Neural cell (in vitro differentiated cells): ENCODE results near the gene RND2. TPM values are rescaled to one million over a fixed set of nuclear protein-coding genes. Genes with fewer than 3 reads are reported as not detected.
"Not testable (repeated sequence)": the region's sequence is repeated elsewhere in the genome, so short reads cannot be mapped to it uniquely, and the experiment has no call there.

Source experiments
- H2AFZ ChIP-seq: fragments of 200-600, 300-800 bp; sonication (generic), shearing (Covaris generic); 2 replicates; pipeline ENCODE4 v1.6.0; 2014; ENCODE audit warnings: low read depth, mild to moderate bottlenecking, antibody characterized with exemption, low read length, moderate library complexity
- H3F3A ChIP-seq: fragments of 200-600 bp; shearing (Covaris generic); 2 replicates; pipeline ENCODE4 v1.6.1; 2016; ENCODE audit warnings: mild to moderate bottlenecking, moderate library complexity, mixed read lengths, antibody characterized with exemption, low read length; ENCODE audit not compliant: insufficient read depth, poor library complexity, severe bottlenecking
- H3K27ac ChIP-seq: fragments of 200-600, 300-800 bp; sonication (generic), shearing (Covaris generic); 2 replicates; pipeline ENCODE4 v1.5.1; 2014; ENCODE audit warnings: mild to moderate bottlenecking, low read length, moderate library complexity
- H3K27me3 ChIP-seq: fragments of 300-800, 200-600 bp; sonication (generic), shearing (Covaris generic); 2 replicates; pipeline ENCODE4 v1.6.0; 2014; ENCODE audit warnings: mild to moderate bottlenecking, low read depth, low read length, moderate library complexity; ENCODE audit not compliant: insufficient read depth
- H3K36me3 ChIP-seq: fragments of 300-800, 200-600 bp; sonication (generic), shearing (Covaris generic); 2 replicates; pipeline ENCODE4 v1.5.1; 2014; ENCODE audit warnings: mild to moderate bottlenecking, antibody characterized with exemption, low read length, moderate library complexity; ENCODE audit not compliant: insufficient read depth
- H3K4me2 ChIP-seq: fragments of 300-800, 200-600 bp; sonication (generic), shearing (Covaris generic); 2 replicates; pipeline ENCODE4 v1.6.0; 2014; ENCODE audit warnings: mild to moderate bottlenecking, low read length
- H3K4me3 ChIP-seq: fragments of 300-800, 200-600 bp; sonication (generic), shearing (Covaris generic); 2 replicates; pipeline ENCODE4 v1.5.1; 2014; ENCODE audit warnings: mild to moderate bottlenecking, low read length, moderate library complexity
- H3K79me2 ChIP-seq: fragments of 200-600 bp; shearing (Covaris generic); replicated peaks from 2 replicates; pipeline ENCODE4 v1.6.0; 2014; ENCODE audit warnings: mild to moderate bottlenecking, low read length, moderate library complexity; ENCODE audit not compliant: insufficient read depth
- H3K9ac ChIP-seq: fragments of 300-800, 200-600 bp; sonication (generic), shearing (Covaris generic); 2 replicates; pipeline ENCODE4 v1.6.1; 2016; ENCODE audit warnings: mild to moderate bottlenecking, low read length, mixed read lengths
- H3K9me2 ChIP-seq: fragments of 200-600 bp; shearing (Covaris generic); 2 replicates; pipeline ENCODE4 v1.6.1; 2016; ENCODE audit warnings: mild to moderate bottlenecking, low read length, mixed read lengths; ENCODE audit not compliant: insufficient read depth
- H3K9me3 ChIP-seq: fragments of 200-600, 300-800 bp; sonication (generic), shearing (Covaris generic); 2 replicates; pipeline ENCODE4 v1.6.1; 2016; ENCODE audit warnings: mild to moderate bottlenecking, mixed run types, low read length, moderate library complexity, mixed read lengths
- H4K20me1 ChIP-seq: fragments of 200-600 bp; shearing (Covaris generic); 2 replicates; pipeline ENCODE4 v1.6.1; 2016; ENCODE audit warnings: mild to moderate bottlenecking, mixed run types; ENCODE audit not compliant: insufficient read depth
- EP300 ChIP-seq: fragments of 450-650 bp; conservative IDR thresholded peaks from 2 replicates; pipeline ENCODE4 v1.6.1; 2014; ENCODE audit warnings: antibody characterized with exemption, mild to moderate bottlenecking, moderate library complexity; ENCODE audit not compliant: poor library complexity, severe bottlenecking
- EZH2 ChIP-seq: fragments of 200-600, 300-800 bp; shearing (Covaris generic), sonication (generic); IDR thresholded peaks from 2 replicates; pipeline ENCODE4 v1.6.1; 2014; ENCODE audit warnings: antibody characterized with exemption, low read length, borderline replicate concordance, mild to moderate bottlenecking; ENCODE audit not compliant: insufficient read depth, poor library complexity, severe bottlenecking
- MXI1 ChIP-seq: fragments of 450-650 bp; conservative IDR thresholded peaks from 2 replicates; pipeline ENCODE4 v1.6.1; 2014; ENCODE audit warnings: antibody characterized with exemption, mild to moderate bottlenecking; ENCODE audit not compliant: poor library complexity, severe bottlenecking
- POLR2AphosphoS5 ChIP-seq: IDR thresholded peaks from 2 replicates; pipeline ENCODE4 v1.6.1; 2012
- RAD21 ChIP-seq: fragments of 450-650 bp; conservative IDR thresholded peaks from 2 replicates; pipeline ENCODE4 v1.6.1; 2014; ENCODE audit warnings: antibody characterized with exemption, mild to moderate bottlenecking, moderate library complexity
- SMC3 ChIP-seq: fragments of 450-650 bp; conservative IDR thresholded peaks from 2 replicates; pipeline ENCODE4 v1.6.1; 2014; ENCODE audit warnings: antibody characterized with exemption, mild to moderate bottlenecking, moderate library complexity; ENCODE audit not compliant: poor library complexity
- TAF1 ChIP-seq: IDR thresholded peaks from 2 replicates; pipeline ENCODE4 v1.6.1; 2012; ENCODE audit warnings: low read depth
- polyA minus RNA-seq: library from RNA; depleted of rRNA, polyadenylated mRNA; stranded (reverse); fragments of >200 nt; gene quantifications from 2 replicates; pipeline ENCODE4 v1.2.3, GENCODE V29; 2014
- polyA plus RNA-seq: library from polyadenylated mRNA; depleted of rRNA; stranded (reverse); fragments of >200 nt; gene quantifications from 2 replicates; pipeline ENCODE4 v1.2.3, GENCODE V29; 2014
- TF ChIP-seq, protein P1 (sequence below): IDR thresholded peaks from 2 replicates; pipeline ENCODE4 v1.6.1; 2012; ENCODE audit warnings: borderline replicate concordance
- TF ChIP-seq, protein P2 (sequence below): fragments of 450-650 bp; IDR thresholded peaks from 2 replicates; pipeline ENCODE4 v1.5.1; 2014; ENCODE audit warnings: antibody characterized with exemption, mild to moderate bottlenecking, moderate library complexity; ENCODE audit not compliant: poor library complexity, severe bottlenecking

RND2 gene, protein sequence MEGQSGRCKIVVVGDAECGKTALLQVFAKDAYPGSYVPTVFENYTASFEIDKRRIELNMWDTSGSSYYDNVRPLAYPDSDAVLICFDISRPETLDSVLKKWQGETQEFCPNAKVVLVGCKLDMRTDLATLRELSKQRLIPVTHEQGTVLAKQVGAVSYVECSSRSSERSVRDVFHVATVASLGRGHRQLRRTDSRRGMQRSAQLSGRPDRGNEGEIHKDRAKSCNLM
- polyA plus RNA-seq (43.8 and 44.1 TPM in 2 replicates), polyA minus RNA-seq (28.8 and 30.7 TPM in 2 replicates)

DNA sequence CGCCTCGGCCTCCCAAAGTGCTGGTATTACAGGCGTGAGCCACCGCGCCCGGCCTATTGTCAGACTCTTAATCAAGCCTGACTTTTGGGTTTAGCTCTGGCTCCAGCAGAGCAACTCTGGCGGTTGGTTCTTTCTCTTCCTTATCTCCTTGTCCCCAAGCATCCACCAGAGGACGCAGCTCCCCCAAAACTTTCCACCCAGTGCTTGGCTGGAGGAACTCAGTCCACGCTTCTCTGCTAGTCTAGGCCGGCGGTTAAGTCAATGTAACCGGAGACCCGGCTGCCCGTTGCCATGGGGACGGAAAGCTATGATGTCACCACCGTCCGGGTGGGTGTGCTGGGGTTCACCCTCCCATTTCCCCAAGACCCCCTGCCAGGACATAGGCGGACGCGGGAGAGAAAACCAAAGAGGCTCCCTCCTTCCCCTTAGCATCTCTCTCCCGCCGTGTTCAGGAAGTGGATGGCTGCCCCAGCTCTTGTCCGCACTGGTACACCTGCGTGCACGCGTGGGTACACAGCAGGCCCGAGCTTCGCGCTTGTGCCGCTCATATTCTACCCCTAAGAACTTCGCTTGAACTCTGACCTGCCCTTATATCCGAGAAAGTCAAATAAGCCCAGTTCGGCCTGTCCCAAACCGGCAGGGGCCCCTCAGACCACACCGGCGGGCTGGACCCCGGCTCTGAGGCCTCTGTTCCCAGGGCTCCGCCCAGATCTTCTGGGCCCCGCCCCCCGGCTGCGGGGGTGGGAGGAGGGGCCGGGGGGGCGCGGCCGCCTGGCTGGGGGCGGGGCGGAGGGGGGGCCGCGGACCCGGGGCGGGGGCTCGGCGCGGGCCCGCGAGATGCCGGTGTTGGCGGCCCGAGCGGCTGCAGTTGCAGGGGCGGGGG is at the start of gene RND2:
Gene RND2, plus strand, starts transcription at position 825 of the 883 bp plus-strand sequence. CDS start 117 bp downstream, outside the sequence.
- no peaks in the 10 kb centered on the region for H3K9me2 ChIP-seq
- peak within 1 kb of the TSS; percentile 84 for H3K4me2 ChIP-seq
- H3K9ac ChIP-seq = peak within 1 kb of the TSS; percentile 92
- no peaks in the 10 kb centered on the region for H3K36me3 ChIP-seq
- H3K79me2 ChIP-seq = peaks cover 38% of the 10 kb centered on the region
- H3K27ac ChIP-seq = peak within 1 kb of the TSS; percentile 95
- H2AFZ ChIP-seq = peak within 1 kb of the TSS; percentile 90
- H3F3A ChIP-seq = peaks cover 5% of the 10 kb centered on the region
- peak; percentile 61 for TF ChIP-seq EP300
- TF ChIP-seq, protein P1, sequence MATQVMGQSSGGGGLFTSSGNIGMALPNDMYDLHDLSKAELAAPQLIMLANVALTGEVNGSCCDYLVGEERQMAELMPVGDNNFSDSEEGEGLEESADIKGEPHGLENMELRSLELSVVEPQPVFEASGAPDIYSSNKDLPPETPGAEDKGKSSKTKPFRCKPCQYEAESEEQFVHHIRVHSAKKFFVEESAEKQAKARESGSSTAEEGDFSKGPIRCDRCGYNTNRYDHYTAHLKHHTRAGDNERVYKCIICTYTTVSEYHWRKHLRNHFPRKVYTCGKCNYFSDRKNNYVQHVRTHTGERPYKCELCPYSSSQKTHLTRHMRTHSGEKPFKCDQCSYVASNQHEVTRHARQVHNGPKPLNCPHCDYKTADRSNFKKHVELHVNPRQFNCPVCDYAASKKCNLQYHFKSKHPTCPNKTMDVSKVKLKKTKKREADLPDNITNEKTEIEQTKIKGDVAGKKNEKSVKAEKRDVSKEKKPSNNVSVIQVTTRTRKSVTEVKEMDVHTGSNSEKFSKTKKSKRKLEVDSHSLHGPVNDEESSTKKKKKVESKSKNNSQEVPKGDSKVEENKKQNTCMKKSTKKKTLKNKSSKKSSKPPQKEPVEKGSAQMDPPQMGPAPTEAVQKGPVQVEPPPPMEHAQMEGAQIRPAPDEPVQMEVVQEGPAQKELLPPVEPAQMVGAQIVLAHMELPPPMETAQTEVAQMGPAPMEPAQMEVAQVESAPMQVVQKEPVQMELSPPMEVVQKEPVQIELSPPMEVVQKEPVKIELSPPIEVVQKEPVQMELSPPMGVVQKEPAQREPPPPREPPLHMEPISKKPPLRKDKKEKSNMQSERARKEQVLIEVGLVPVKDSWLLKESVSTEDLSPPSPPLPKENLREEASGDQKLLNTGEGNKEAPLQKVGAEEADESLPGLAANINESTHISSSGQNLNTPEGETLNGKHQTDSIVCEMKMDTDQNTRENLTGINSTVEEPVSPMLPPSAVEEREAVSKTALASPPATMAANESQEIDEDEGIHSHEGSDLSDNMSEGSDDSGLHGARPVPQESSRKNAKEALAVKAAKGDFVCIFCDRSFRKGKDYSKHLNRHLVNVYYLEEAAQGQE = peak; percentile 53
- TF ChIP-seq TAF1 = peak; percentile 54
- no peak for TF ChIP-seq EZH2
- TF ChIP-seq RAD21 = peak; percentile 97
- TF ChIP-seq SMC3 = peak; percentile 99
- TF ChIP-seq, protein P2, sequence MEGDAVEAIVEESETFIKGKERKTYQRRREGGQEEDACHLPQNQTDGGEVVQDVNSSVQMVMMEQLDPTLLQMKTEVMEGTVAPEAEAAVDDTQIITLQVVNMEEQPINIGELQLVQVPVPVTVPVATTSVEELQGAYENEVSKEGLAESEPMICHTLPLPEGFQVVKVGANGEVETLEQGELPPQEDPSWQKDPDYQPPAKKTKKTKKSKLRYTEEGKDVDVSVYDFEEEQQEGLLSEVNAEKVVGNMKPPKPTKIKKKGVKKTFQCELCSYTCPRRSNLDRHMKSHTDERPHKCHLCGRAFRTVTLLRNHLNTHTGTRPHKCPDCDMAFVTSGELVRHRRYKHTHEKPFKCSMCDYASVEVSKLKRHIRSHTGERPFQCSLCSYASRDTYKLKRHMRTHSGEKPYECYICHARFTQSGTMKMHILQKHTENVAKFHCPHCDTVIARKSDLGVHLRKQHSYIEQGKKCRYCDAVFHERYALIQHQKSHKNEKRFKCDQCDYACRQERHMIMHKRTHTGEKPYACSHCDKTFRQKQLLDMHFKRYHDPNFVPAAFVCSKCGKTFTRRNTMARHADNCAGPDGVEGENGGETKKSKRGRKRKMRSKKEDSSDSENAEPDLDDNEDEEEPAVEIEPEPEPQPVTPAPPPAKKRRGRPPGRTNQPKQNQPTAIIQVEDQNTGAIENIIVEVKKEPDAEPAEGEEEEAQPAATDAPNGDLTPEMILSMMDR = peak; percentile 97
- peak; percentile 63 for TF ChIP-seq POLR2AphosphoS5
- TF ChIP-seq MXI1 = peak; percentile 95
- peaks cover 4% of the 10 kb centered on the region for H4K20me1 ChIP-seq
- H3K4me3 ChIP-seq = peak within 1 kb of the TSS; percentile 83
- H3K9me3 ChIP-seq = no peaks in the 10 kb centered on the region
- H3K27me3 ChIP-seq = no peaks in the 10 kb centered on the region

DNA sequence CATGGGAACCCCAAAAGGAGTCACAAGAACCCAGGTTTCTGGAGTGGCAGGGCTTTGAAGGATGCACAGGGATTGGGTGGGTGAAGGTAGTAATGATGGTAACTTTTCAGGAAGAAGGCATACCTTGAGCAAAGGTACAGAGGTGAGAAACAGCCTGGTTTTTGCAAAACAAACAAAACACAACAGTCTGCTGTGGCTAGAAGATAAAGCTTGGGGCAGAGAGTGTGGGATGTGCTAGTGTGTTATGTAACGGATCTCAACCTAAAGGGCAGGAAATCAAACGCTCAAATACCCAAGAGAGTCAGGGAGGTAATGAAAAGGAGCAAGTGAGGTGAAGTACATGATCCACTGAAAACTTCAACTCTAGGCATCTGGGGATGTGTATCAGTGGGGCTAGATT is 49.8 kb upstream of the RND2 start:
- H3K9me3 ChIP-seq = no peaks in the 10 kb centered on the region
- no peak overlapping the region for H3K4me3 ChIP-seq
- H4K20me1 ChIP-seq = no peaks in the 10 kb centered on the region
- TF ChIP-seq MXI1 (no peak), POLR2AphosphoS5 (no peak), EZH2 (no peak), TAF1 (no peak), SMC3 (no peak), EP300 (no peak)
- TF ChIP-seq, protein P1 = no peak
- no peaks in the 10 kb centered on the region for H3F3A ChIP-seq
- H3K9ac ChIP-seq = no peak overlapping the region
- no peak overlapping the region for H3K4me2 ChIP-seq
- no peaks in the 10 kb centered on the region for H3K27me3 ChIP-seq
- H2AFZ ChIP-seq = no peak overlapping the region
- H3K9me2 ChIP-seq = no peaks in the 10 kb centered on the region
- no peaks in the 10 kb centered on the region for H3K36me3 ChIP-seq
- H3K27ac ChIP-seq = no peak overlapping the region
- H3K79me2 ChIP-seq = peaks cover 6% of the 10 kb centered on the region

DNA sequence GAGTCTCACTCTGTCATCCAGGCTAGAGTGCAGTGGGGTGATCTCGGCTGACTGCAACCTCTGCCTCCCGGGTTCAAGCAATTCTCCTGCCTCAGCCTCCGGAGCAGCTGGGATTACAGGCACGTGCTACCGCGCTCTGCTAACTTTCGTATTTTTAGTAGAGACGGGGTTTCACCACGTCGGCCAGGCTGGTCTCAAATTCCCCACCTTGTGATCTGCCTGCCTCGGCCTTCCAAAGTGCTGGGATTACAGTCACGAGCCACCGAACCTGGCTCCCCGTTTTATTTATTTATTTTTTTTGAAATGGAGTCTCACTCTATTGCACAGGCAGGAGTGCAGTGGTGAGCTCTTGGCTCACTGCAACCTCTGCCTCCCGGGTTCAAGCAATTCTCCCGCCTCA is 49.3 kb upstream of the RND2 start:
- H3F3A ChIP-seq, H3K9ac ChIP-seq, H4K20me1 ChIP-seq, H3K79me2 ChIP-seq, H3K36me3 ChIP-seq, H3K4me3 ChIP-seq, H3K27me3 ChIP-seq, H3K27ac ChIP-seq, H2AFZ ChIP-seq, H3K9me2 ChIP-seq, H3K9me3 ChIP-seq, H3K4me2 ChIP-seq: not testable (repeated sequence)
